Measurements from ENCODE around the gene MS4A10. TPM values are rescaled to one million over a fixed set of nuclear protein-coding genes. Genes with fewer than 3 reads are reported as not detected.

MS4A10 gene
- total RNA-seq, 1 experiment from 2014 or later = not detected

DNA sequence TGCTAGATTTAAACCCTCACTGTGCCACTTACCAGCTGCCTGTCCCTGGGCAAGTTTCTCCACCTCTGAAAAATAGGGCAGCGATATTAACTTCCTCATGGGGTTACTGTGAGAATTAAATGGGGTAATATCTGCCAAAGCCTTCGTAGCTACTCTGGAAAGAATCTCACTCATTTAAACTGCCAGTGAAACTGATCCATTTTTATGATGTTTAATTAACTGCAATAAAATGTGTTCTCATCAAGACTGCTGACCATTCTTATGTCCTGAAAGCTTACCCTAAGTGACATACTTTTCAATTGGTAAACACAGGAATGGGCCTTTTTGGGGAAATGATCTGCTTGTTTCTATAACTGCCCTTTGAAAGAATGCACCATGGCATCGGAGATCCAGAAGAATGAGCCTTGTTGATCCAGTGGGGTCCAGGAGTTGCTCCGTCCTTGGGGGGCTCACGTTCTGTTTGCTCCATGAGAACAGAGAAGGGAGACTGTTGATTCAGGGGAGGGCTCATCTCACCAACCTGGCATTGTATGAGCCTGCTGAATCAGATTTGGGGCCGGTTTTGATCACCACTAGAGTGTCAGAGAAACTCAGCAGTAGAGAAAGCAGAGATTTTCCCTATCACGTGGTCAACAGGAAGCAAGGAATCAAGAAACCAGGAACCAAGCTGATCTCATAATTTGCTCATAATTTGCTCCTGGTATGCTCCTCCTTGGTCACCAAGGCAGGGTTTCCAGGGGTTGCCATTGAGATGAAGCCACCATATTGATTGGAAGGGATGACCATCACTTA is 49.8 kb downstream of the MS4A10 start:
- Histone ChIP-seq H3K9me2 (ENCODE audit: insufficient read depth) (no peaks in the 10 kb centered on the region), H3K4me3 (replicated peaks in 1 of 2; ENCODE audit: low read depth in 1 of 2, low read length in 2 of 2) (no peak overlapping the region), H3K4me2 (ENCODE audit: low read length) (no peak overlapping the region), H3K9ac (ENCODE audit: low read length) (no peak overlapping the region), H3K79me2 (ENCODE audit: insufficient read depth, low read length) (no peaks in the 10 kb centered on the region), H3K9me3 (ENCODE audit: control insufficient read depth in 1 of 2, insufficient read depth in 1 of 2, low read depth in 1 of 2, low read length in 2 of 2) (no peaks in the 10 kb centered on the region), H2AFZ (ENCODE audit: low read depth, low read length, poor library complexity, severe bottlenecking) (no peak overlapping the region), H4K20me1 (ENCODE audit: insufficient read depth) (no peaks in the 10 kb centered on the region), H3K36me3 (ENCODE audit: control insufficient read depth in 1 of 2, insufficient read depth in 2 of 2, low read length in 2 of 2) (no peaks in the 10 kb centered on the region), H3K27ac (ENCODE audit: low read depth, low read length) (no peak overlapping the region), H3K27me3 (ENCODE audit: insufficient read depth, low read length) (peaks cover 14% of the 10 kb centered on the region; the same call in 1 of the 2 replicates), H3K4me1 (ENCODE audit: control insufficient read depth in 1 of 2, insufficient read depth in 2 of 2, low read length in 2 of 2) (peaks cover 0 to 5% of the 10 kb centered on the region in 2 experiments; a peak in 2 of 4 replicates)
- ChIA-PET CTCF (no interaction called here), POLR2A (no interaction called here), RAD21 (ENCODE audit: low non-redundant PET in 1 of 2, low total read pairs in 2 of 2, uncharacterized antibody in 2 of 2, unreplicated experiment in 2 of 2) (no interaction called here)
- TF ChIP-seq, protein P1, sequence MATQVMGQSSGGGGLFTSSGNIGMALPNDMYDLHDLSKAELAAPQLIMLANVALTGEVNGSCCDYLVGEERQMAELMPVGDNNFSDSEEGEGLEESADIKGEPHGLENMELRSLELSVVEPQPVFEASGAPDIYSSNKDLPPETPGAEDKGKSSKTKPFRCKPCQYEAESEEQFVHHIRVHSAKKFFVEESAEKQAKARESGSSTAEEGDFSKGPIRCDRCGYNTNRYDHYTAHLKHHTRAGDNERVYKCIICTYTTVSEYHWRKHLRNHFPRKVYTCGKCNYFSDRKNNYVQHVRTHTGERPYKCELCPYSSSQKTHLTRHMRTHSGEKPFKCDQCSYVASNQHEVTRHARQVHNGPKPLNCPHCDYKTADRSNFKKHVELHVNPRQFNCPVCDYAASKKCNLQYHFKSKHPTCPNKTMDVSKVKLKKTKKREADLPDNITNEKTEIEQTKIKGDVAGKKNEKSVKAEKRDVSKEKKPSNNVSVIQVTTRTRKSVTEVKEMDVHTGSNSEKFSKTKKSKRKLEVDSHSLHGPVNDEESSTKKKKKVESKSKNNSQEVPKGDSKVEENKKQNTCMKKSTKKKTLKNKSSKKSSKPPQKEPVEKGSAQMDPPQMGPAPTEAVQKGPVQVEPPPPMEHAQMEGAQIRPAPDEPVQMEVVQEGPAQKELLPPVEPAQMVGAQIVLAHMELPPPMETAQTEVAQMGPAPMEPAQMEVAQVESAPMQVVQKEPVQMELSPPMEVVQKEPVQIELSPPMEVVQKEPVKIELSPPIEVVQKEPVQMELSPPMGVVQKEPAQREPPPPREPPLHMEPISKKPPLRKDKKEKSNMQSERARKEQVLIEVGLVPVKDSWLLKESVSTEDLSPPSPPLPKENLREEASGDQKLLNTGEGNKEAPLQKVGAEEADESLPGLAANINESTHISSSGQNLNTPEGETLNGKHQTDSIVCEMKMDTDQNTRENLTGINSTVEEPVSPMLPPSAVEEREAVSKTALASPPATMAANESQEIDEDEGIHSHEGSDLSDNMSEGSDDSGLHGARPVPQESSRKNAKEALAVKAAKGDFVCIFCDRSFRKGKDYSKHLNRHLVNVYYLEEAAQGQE (IDR thresholded peaks at IDR 0.05; ENCODE audit: low read depth) = no peak
- TF ChIP-seq SRF (IDR thresholded peaks at IDR 0.05; ENCODE audit: low read depth) (no peak), EGR1 (IDR thresholded peaks at IDR 0.05; ENCODE audit: low read depth) (no peak)
- TF ChIP-seq, protein P2, sequence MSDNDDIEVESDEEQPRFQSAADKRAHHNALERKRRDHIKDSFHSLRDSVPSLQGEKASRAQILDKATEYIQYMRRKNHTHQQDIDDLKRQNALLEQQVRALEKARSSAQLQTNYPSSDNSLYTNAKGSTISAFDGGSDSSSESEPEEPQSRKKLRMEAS (IDR thresholded peaks at IDR 0.05) = no peak
- TF ChIP-seq, protein P3, sequence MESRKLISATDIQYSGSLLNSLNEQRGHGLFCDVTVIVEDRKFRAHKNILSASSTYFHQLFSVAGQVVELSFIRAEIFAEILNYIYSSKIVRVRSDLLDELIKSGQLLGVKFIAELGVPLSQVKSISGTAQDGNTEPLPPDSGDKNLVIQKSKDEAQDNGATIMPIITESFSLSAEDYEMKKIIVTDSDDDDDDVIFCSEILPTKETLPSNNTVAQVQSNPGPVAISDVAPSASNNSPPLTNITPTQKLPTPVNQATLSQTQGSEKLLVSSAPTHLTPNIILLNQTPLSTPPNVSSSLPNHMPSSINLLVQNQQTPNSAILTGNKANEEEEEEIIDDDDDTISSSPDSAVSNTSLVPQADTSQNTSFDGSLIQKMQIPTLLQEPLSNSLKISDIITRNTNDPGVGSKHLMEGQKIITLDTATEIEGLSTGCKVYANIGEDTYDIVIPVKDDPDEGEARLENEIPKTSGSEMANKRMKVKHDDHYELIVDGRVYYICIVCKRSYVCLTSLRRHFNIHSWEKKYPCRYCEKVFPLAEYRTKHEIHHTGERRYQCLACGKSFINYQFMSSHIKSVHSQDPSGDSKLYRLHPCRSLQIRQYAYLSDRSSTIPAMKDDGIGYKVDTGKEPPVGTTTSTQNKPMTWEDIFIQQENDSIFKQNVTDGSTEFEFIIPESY (IDR thresholded peaks at IDR 0.05; ENCODE audit: extremely low read depth, insufficient replicate concordance, low read length) = no peak
- ATAC-seq = no peak
- no TSS peak for BruUV-seq (replicated peaks)
- intact Hi-C loops (cut with micrococcal nuclease) = loop anchor here (5.0 kb wide), 1 partner anchor 552 kb away; no protein-coding TSS in a partner anchor
- no peak for DNase-seq (ENCODE audit: low read depth, low spot score)

Data from HCT116 (cell line).